ENCODE data around the gene SMCHD1. TPM values are rescaled to one million over a fixed set of nuclear protein-coding genes. Genes with fewer than 3 reads are reported as not detected.

SMCHD1 gene
- total RNA-seq, 2 donors from 2014 or later, result 36.5 to 43.3 TPM

DNA sequence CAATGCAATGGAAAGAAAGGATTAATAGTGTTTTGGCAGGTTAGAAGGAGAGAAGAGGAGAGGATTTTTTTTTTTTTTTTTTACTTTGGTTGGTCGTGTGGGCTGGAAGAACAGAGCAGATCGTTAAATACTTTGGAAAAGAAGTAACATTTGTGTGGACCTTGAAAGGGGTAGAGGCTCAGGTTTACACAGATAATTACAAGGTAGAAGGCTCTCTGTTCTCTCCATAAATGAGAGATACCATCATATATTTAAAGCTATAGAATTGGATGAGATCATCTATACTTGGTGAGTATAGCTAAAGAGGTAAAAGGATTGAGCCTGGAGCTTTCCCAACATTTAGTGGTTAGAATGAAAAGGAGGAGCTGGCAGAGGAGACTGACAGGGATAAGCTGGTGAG lies 49.0 kb downstream of the SMCHD1 start:
- no peak overlapping the region for H3K9ac ChIP-seq (ENCODE audit: low read depth in 2 of 2, low read length in 2 of 2)
- no peaks in the 10 kb centered on the region for H3K9me3 ChIP-seq
- no peak overlapping the region for H3K27ac ChIP-seq
- DNase-seq, result no peak
- intact Hi-C loops (cut with DNase I), result no loop called here
- H3K27me3 ChIP-seq, result no peaks in the 10 kb centered on the region
- no peak for TF ChIP-seq CTCF (IDR thresholded peaks at IDR 0.05)
- H3K36me3 ChIP-seq, result peaks cover 5% of the 10 kb centered on the region
- H3K4me1 ChIP-seq, result no peaks in the 10 kb centered on the region
- H3K4me3 ChIP-seq, result no peak overlapping the region

- Histone ChIP-seq H3K36me3 (no peaks in the 10 kb centered on the region), H3K4me3 (no peak overlapping the region), H3K4me1 (no peaks in the 10 kb centered on the region), H3K9ac (ENCODE audit: low read depth in 2 of 2, low read length in 2 of 2) (no peak overlapping the region), H3K27me3 (no peaks in the 10 kb centered on the region), H3K9me3 (no peaks in the 10 kb centered on the region), H3K27ac (no peak overlapping the region)
- TF ChIP-seq CTCF (IDR thresholded peaks at IDR 0.05), result no peak
- intact Hi-C loops (cut with DNase I), result no loop called here
- no peak for DNase-seq
These were observed 51.4 kb downstream of the SMCHD1 start for GRCh38 chr18:2706903-2707302.

GRCh38 chr18:2707551-2708168 lies 52.1 kb downstream of the SMCHD1 start:
- no peaks in the 10 kb centered on the region for H3K27me3 ChIP-seq
- no peak for DNase-seq
- no peaks in the 10 kb centered on the region for H3K36me3 ChIP-seq
- no peak overlapping the region for H3K9ac ChIP-seq (ENCODE audit: low read depth in 2 of 2, low read length in 2 of 2)
- TF ChIP-seq CTCF (IDR thresholded peaks at IDR 0.05), result no peak
- H3K4me3 ChIP-seq, result no peak overlapping the region
- intact Hi-C loops (cut with DNase I), result no loop called here
- no peak overlapping the region for H3K27ac ChIP-seq
- no peaks in the 10 kb centered on the region for H3K4me1 ChIP-seq
- H3K9me3 ChIP-seq, result no peaks in the 10 kb centered on the region

GRCh38 chr18:2709316-2709715 lies 53.8 kb downstream of the SMCHD1 start:
- intact Hi-C loops (cut with DNase I), result no loop called here
- H3K27ac ChIP-seq, result no peak overlapping the region
- no peak for DNase-seq
- no peaks in the 10 kb centered on the region for H3K4me1 ChIP-seq
- H3K9me3 ChIP-seq, result no peaks in the 10 kb centered on the region
- no peak for TF ChIP-seq CTCF (IDR thresholded peaks at IDR 0.05)
- no peak overlapping the region for H3K4me3 ChIP-seq
- H3K9ac ChIP-seq (ENCODE audit: low read depth in 2 of 2, low read length in 2 of 2), result no peak overlapping the region
- no peaks in the 10 kb centered on the region for H3K36me3 ChIP-seq
- H3K27me3 ChIP-seq, result no peaks in the 10 kb centered on the region

- Histone ChIP-seq H3K9me3 (no peaks in the 10 kb centered on the region), H3K27ac (no peak overlapping the region), H3K27me3 (no peaks in the 10 kb centered on the region), H3K36me3 (no peaks in the 10 kb centered on the region), H3K4me1 (no peaks in the 10 kb centered on the region), H3K9ac (ENCODE audit: low read depth in 2 of 2, low read length in 2 of 2) (no peak overlapping the region), H3K4me3 (no peak overlapping the region)
- intact Hi-C loops (cut with DNase I), result no loop called here
- no peak for TF ChIP-seq CTCF (IDR thresholded peaks at IDR 0.05)
- no peak for DNase-seq
These were observed 58.6 kb downstream of the SMCHD1 start for GRCh38 chr18:2714140-2714539.

Data from colonic mucosa (tissue), 4 donors.